Panc1 (cell line): Measurements from ENCODE around the gene RFXANK. TPM values are rescaled to one million over a fixed set of nuclear protein-coding genes. Genes with fewer than 3 reads are reported as not detected.

Source experiments
- total RNA-seq: library from RNA; stranded (reverse); gene quantifications from one replicate; pipeline ENCODE4 v1.2.1, GENCODE V29; 2021; ENCODE audit not compliant: unreplicated experiment

RFXANK gene
- total RNA-seq, 1 experiment from 2014 or later = 92.3 TPM

Other genes starting within 250 kb of the RFXANK start
- 112 TPM for gene SUGP2, start 158.7 kb upstream of the RFXANK start, total RNA-seq
- gene ARMC6, start 158.7 kb upstream of the RFXANK start, total RNA-seq = 51.4 TPM
- gene SLC25A42, start 128.3 kb upstream of the RFXANK start, total RNA-seq = 2.6 TPM
- 26.7 TPM for gene TMEM161A, start 53.8 kb upstream of the RFXANK start, total RNA-seq
- 1.1 TPM for gene MEF2B, start 22.0 kb upstream of the RFXANK start, total RNA-seq
- 37.8 TPM for gene BORCS8, start 106 bp upstream of the RFXANK start, total RNA-seq
- gene NR2C2AP, start 11.2 kb downstream of the RFXANK start, total RNA-seq = 42.1 TPM
- 0.15 TPM for gene NCAN, start 19.7 kb downstream of the RFXANK start, total RNA-seq
- 2.7 TPM for gene TM6SF2, start 81.0 kb downstream of the RFXANK start, total RNA-seq
- 41.5 TPM for gene SUGP1, start 128.3 kb downstream of the RFXANK start, total RNA-seq
- gene MAU2, start 128.6 kb downstream of the RFXANK start, total RNA-seq = 38.0 TPM
- 99.6 TPM for gene GATAD2A, start 213.4 kb downstream of the RFXANK start, total RNA-seq